ENCODE measurements around the gene TRIP12. TPM values are rescaled to one million over a fixed set of nuclear protein-coding genes. Genes with fewer than 3 reads are reported as not detected.
"Not testable (repeated sequence)": the region's sequence is repeated elsewhere in the genome, so short reads cannot be mapped to it uniquely, and the experiment has no call there.

The TRIP12 gene
- total and polyA plus RNA-seq, 2 donors (not counting 3 experiments of a cell fraction or from before 2014, with no cell fraction given), result 53.8 to 278 TPM

GRCh38 chr2:229835596-229836283 lies 86.1 kb downstream of the TRIP12 start:
- H3K27me3 ChIP-seq (ENCODE audit: control insufficient read depth in 2 of 2, insufficient read depth in 2 of 2, low read length in 2 of 2), result no peaks in the 10 kb centered on the region
- H3K4me2 ChIP-seq (ENCODE audit: insufficient read depth, low read length), result no peak overlapping the region
- H3K4me1 ChIP-seq (ENCODE audit: control insufficient read depth, extremely low read depth, insufficient read depth, low read length), result peaks cover 13% of the 10 kb centered on the region
- peaks cover 2% of the 10 kb centered on the region for H4K20me1 ChIP-seq (replicated peaks; ENCODE audit: control insufficient read depth, extremely low read depth, insufficient read depth, low read length)
- intact Hi-C loops (cut with micrococcal nuclease), result no loop called here
- no peak overlapping the region for H3K9ac ChIP-seq (replicated peaks; ENCODE audit: extremely low read depth, insufficient read depth, low read length)
- CTCF ChIA-PET, result interaction anchor here (0.8 to 1.1 kb wide), 2 partner anchors 11 to 75 kb away, joined by 3 to 4 read pairs; no protein-coding TSS in a partner anchor
- no TSS peak for BruUV-seq (replicated peaks)
- no peak overlapping the region for H3K4me3 ChIP-seq (replicated peaks in 1 of 3; ENCODE audit: insufficient read depth in 1 of 3, low read depth in 1 of 3, low read length in 3 of 3)
- peaks cover 49% of the 10 kb centered on the region for H3K79me2 ChIP-seq (ENCODE audit: control insufficient read depth, insufficient read depth, low read length)
- TF ChIP-seq JUN (IDR thresholded peaks at IDR 0.05; ENCODE audit: borderline replicate concordance, insufficient read depth, insufficient read length, low read depth) (no peak), MAX (IDR thresholded peaks at IDR 0.05; ENCODE audit: insufficient read depth, insufficient read length) (no peak), POLR2A (IDR thresholded peaks at IDR 0.05; ENCODE audit: low read depth, low read length) (no peak), CTCF (IDR thresholded peaks at IDR 0.05; ENCODE audit: extremely low read depth in 1 of 2, insufficient read depth in 1 of 2, low read depth in 1 of 2, low read length in 2 of 2) (no peak), POLR2AphosphoS5 (IDR thresholded peaks at IDR 0.05; ENCODE audit: insufficient read depth, low read depth, low read length) (no peak), EZH2 (IDR thresholded peaks at IDR 0.05; ENCODE audit: borderline replicate concordance, low read depth, low read length, severe bottlenecking) (no peak), GATA2 (IDR thresholded peaks at IDR 0.05; ENCODE audit: insufficient read depth, insufficient read length, low read depth, low read length) (no peak), MYC (IDR thresholded peaks at IDR 0.05; ENCODE audit: low read depth, low read length) (no peak)
- DNase-seq (ENCODE audit: low read depth, low spot score), result no peak
- H3K9me1 ChIP-seq (replicated peaks; ENCODE audit: control insufficient read depth, extremely low read depth, insufficient read depth, low read length), result no peaks in the 10 kb centered on the region
- dilution Hi-C loops (cut with MboI; ENCODE audit: extremely low pct_ligation_motif_present, low sequenced_read_pairs), result no loop called here
- no peak overlapping the region for H3K27ac ChIP-seq (ENCODE audit: insufficient read depth, low read depth, low read length)
- H2AFZ ChIP-seq (ENCODE audit: low read depth, low read length), result no peak overlapping the region
- H3K36me3 ChIP-seq (ENCODE audit: control insufficient read depth in 2 of 2, extremely low read depth in 1 of 2, insufficient read depth in 2 of 2, low read length in 2 of 2), result peaks cover 2 to 7% of the 10 kb centered on the region in 2 experiments
- no peaks in the 10 kb centered on the region for H3K9me3 ChIP-seq (replicated peaks; ENCODE audit: control insufficient read depth, insufficient read depth, low read length)
- POLR2A ChIA-PET, result no interaction called here
- no peak for FAIRE-seq

- H3K9me1 ChIP-seq (replicated peaks; ENCODE audit: control insufficient read depth, extremely low read depth, insufficient read depth, low read length); H4K20me1 ChIP-seq (replicated peaks; ENCODE audit: control insufficient read depth, extremely low read depth, insufficient read depth, low read length); POLR2A ChIA-PET; H3K36me3 ChIP-seq (ENCODE audit: control insufficient read depth in 2 of 2, extremely low read depth in 1 of 2, insufficient read depth in 2 of 2, low read length in 2 of 2); H3K27ac ChIP-seq (ENCODE audit: insufficient read depth, low read depth, low read length); H3K9ac ChIP-seq (replicated peaks; ENCODE audit: extremely low read depth, insufficient read depth, low read length); intact Hi-C loops (cut with micrococcal nuclease); BruUV-seq (replicated peaks); H3K9me3 ChIP-seq (replicated peaks; ENCODE audit: control insufficient read depth, insufficient read depth, low read length); H2AFZ ChIP-seq (ENCODE audit: low read depth, low read length); DNase-seq (ENCODE audit: low read depth, low spot score); H3K4me2 ChIP-seq (ENCODE audit: insufficient read depth, low read length); dilution Hi-C loops (cut with MboI; ENCODE audit: extremely low pct_ligation_motif_present, low sequenced_read_pairs); H3K4me3 ChIP-seq (replicated peaks in 1 of 3; ENCODE audit: insufficient read depth in 1 of 3, low read depth in 1 of 3, low read length in 3 of 3); FAIRE-seq; H3K27me3 ChIP-seq (ENCODE audit: control insufficient read depth in 2 of 2, insufficient read depth in 2 of 2, low read length in 2 of 2): not testable (repeated sequence)
- CTCF ChIA-PET, result interaction anchor here (0.9 to 5.4 kb wide), 4 partner anchors 10 to 53 kb away, joined by 3 to 26 read pairs (median 4); no protein-coding TSS in a partner anchor
- H3K4me1 ChIP-seq (ENCODE audit: control insufficient read depth, extremely low read depth, insufficient read depth, low read length), result peaks cover 13% of the 10 kb centered on the region
- H3K79me2 ChIP-seq (ENCODE audit: control insufficient read depth, insufficient read depth, low read length), result peaks cover 49% of the 10 kb centered on the region
These were observed 87.4 kb downstream of the TRIP12 start for GRCh38 chr2:229834368-229834767.
